AG10803 (cell line): ENCODE results near the gene ASIC4.

Source experiments
- DNase-seq: peaks from one replicate; pipeline ENCODE4 v3.0.0; 2010; ENCODE audit warnings: low read depth
- H3K4me3 ChIP-seq: 2 replicates; pipeline ENCODE4 v1.5.1; 2011; ENCODE audit warnings: mild to moderate bottlenecking, low read length, control low read depth
- CTCF ChIP-seq: conservative IDR thresholded peaks from 2 replicates; pipeline ENCODE4 v1.5.1; 2011; ENCODE audit warnings: mild to moderate bottlenecking, low read length, control low read depth, inconsistent platforms

ASIC4 gene

GRCh38 chr2:219551441-219552381, 37.4 kb downstream of the ASIC4 start:
- DNase-seq: peak; percentile 29
- TF ChIP-seq CTCF: no peak
- H3K4me3 ChIP-seq: peak overlapping the region; percentile 69

DNA sequence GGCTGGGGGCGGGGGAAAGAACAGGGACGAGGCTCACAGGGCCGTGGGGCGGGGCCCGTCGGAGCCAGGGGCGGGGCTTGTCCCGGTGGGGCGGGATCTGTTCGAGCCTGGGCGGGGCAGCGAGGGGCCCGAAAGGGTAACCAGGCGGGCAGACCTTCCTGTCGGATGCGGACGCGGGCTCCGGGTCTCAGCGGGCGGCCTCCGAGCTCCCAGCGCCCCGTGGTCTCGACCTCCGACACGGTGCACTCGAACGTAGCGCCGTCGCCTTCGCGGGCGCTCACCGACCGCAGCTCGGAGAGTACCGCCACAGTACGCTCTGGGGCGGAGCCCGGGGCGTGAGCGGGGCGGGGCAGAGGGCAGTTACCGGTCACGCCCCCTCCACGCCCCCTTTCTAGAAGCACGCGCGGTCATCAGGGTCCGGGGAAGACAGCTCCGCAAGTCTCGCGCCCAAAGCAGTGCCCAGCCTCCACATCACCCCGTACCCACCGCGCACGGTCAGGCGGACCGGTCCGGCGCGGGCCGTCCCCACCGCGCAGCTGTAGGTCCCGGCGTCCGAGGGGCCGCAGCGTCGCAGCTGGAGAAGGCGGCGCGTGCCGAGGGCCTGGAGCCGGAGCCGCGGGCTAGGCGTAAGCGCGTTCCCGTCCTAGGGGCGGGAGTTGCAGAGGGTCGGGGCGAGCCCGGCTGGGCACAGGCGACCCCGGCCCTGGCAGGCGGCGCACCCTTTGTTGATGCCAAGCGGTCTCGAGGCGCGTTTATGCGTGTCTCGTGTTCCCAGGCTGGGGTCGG, 38.3 kb downstream of the ASIC4 start:
- DNase-seq: peak; percentile 72
- TF ChIP-seq CTCF: no peak
- H3K4me3 ChIP-seq: peak overlapping the region; percentile 69

GRCh38 chr2:219553168-219553417, 38.8 kb downstream of the ASIC4 start:
- peak overlapping the region; percentile 69 for H3K4me3 ChIP-seq
- no peak for TF ChIP-seq CTCF
- no peak for DNase-seq

DNA sequence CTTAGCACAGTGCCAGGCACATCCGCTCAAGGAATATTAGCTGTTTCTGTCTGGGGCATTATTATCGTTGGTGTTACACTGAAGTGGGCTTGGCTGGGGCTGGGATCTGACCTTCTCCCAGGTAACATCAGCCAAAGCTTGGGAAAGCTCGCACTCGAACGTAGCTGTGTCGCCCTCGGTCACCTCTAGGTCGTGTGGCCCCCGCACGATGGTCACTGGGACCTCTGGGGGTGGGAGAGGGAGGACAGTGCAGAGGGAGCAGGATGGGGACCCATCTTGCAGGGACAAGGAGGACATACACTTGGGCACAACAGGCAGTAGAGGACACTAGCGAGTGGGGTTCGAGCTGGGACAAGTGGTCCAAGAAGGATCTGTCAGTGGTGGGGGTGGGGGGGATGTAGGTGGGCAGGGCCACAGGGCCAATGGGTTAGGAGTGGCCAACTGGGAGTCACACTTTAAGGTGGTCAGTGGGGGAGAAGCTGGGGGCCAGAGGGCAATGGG, 39.2 kb downstream of the ASIC4 start:
- TF ChIP-seq CTCF: no peak
- H3K4me3 ChIP-seq: no peak overlapping the region
- no peak for DNase-seq

GRCh38 chr2:219554350-219554749, 40.1 kb downstream of the ASIC4 start:
- no peak for TF ChIP-seq CTCF
- H3K4me3 ChIP-seq: no peak overlapping the region
- DNase-seq: no peak

- H3K4me3 ChIP-seq: no peak overlapping the region
- no peak for TF ChIP-seq CTCF
- DNase-seq: no peak
Observed at GRCh38 chr2:219555956-219556355, 41.7 kb downstream of the ASIC4 start.

DNA sequence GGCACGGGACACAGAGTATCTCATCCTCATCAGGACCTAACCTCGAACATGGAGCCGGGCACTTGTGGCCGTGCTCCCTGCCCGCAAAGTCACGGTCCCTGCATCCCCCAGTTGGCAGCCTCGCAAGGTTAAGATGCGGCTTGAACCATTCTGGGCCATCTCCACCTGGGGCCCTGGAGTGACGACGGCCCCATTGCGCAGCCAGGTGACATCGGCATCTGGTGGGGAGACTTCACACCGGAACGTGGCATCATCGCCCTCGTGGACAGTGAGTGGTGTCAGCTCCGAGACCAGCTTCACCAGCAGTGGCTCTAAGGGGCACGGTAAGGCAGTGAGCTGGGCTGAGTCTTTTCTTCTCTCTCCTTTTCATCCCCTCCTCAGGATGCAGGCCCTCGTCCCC, 42.1 kb downstream of the ASIC4 start:
- no peak overlapping the region for H3K4me3 ChIP-seq
- no peak for DNase-seq
- TF ChIP-seq CTCF: no peak
